HepG2 (cell line): Measurements from ENCODE around the gene NFE2L1. TPM values are rescaled to one million over a fixed set of nuclear protein-coding genes. Genes with fewer than 3 reads are reported as not detected.
A peak's percentile ranks its signal among the peaks of the same experiment; 100 is the strongest.

ENCODE experiments used
- ETV6 ChIP-seq: sonication (generic); formaldehyde crosslinking; conservative IDR thresholded peaks from 2 replicates; pipeline ENCODE4 v1.4.0; 2020; ENCODE audit warnings: missing genetic modification reagents
- EZH2 ChIP-seq: conservative IDR thresholded peaks from 2 replicates; pipeline ENCODE4 v1.6.1; 2012; ENCODE audit warnings: mild to moderate bottlenecking, low read depth, low read length, moderate library complexity
- MYNN ChIP-seq: sonication (generic); formaldehyde crosslinking; IDR thresholded peaks from 2 replicates; pipeline ENCODE4 v1.4.0; 2020; ENCODE audit warnings: mild to moderate bottlenecking, low read depth, missing genetic modification reagents
- NONO ChIP-seq, 2 experiments: fragments of 450-650 bp in 1 of 2; sonication (generic) in 1 of 2; formaldehyde crosslinking in 1 of 2; IDR thresholded peaks in 1 of 2; conservative IDR thresholded peaks in 1 of 2; 2 replicates each; pipeline versions ENCODE4 v1.6.1 to v1.8.0; 2017 to 2022; ENCODE audit warnings: mild to moderate bottlenecking in 1 of 2, missing genetic modification reagents in 1 of 2, moderate library complexity in 1 of 2
- POLR2AphosphoS2 ChIP-seq: IDR thresholded peaks from 2 replicates; pipeline ENCODE4 v1.6.1; 2011; ENCODE audit warnings: low read depth, low read length, improper control_type of control experiment
- SP2 ChIP-seq: sonication (generic); formaldehyde crosslinking; IDR thresholded peaks from 2 replicates; pipeline ENCODE4 v1.5.1; 2020; ENCODE audit warnings: mild to moderate bottlenecking, missing genetic modification reagents
- TERF1 ChIP-seq: sonication (generic); formaldehyde crosslinking; IDR thresholded peaks from 2 replicates; pipeline ENCODE4 v1.8.0; 2022; ENCODE audit warnings: mild to moderate bottlenecking, missing genetic modification reagents, moderate library complexity
- UBTF ChIP-seq: sonication (generic); formaldehyde crosslinking; IDR thresholded peaks from 2 replicates; pipeline ENCODE4 v1.4.0; 2020; ENCODE audit warnings: mild to moderate bottlenecking, missing genetic modification reagents
- ZMYM3 ChIP-seq: sonication (generic); formaldehyde crosslinking; IDR thresholded peaks from 2 replicates; pipeline ENCODE4 v1.5.1; 2020; ENCODE audit warnings: mild to moderate bottlenecking, missing genetic modification reagents
- ZNF256 ChIP-seq: sonication (generic); formaldehyde crosslinking; conservative IDR thresholded peaks from 2 replicates; pipeline ENCODE4 v1.4.0; 2020; ENCODE audit warnings: missing genetic modification reagents
- ZNF282 ChIP-seq: fragments of 450-650 bp; IDR thresholded peaks from 2 replicates; pipeline ENCODE4 v1.6.1; 2018; ENCODE audit not compliant: partially characterized antibody
- ZNF546 ChIP-seq: sonication (generic); formaldehyde crosslinking; conservative IDR thresholded peaks from 2 replicates; pipeline ENCODE4 v1.8.1; 2023; ENCODE audit warnings: mild to moderate bottlenecking, missing genetic modification reagents
- ZNF589 ChIP-seq: sonication (generic); formaldehyde crosslinking; conservative IDR thresholded peaks from 2 replicates; pipeline ENCODE4 v1.8.0; 2022; ENCODE audit warnings: mild to moderate bottlenecking, moderate library complexity, missing genetic modification reagents
- ZNF609 ChIP-seq: sonication (generic); formaldehyde crosslinking; IDR thresholded peaks from 2 replicates; pipeline ENCODE4 v1.4.0; 2020; ENCODE audit warnings: mild to moderate bottlenecking, missing genetic modification reagents, borderline replicate concordance
- ZNF776 ChIP-seq: sonication (generic); formaldehyde crosslinking; IDR thresholded peaks from 2 replicates; pipeline ENCODE4 v1.4.0; 2020; ENCODE audit warnings: mild to moderate bottlenecking, missing genetic modification reagents
- ZNF780A ChIP-seq: sonication (generic); formaldehyde crosslinking; IDR thresholded peaks from 2 replicates; pipeline ENCODE4 v1.8.0; 2022; ENCODE audit warnings: mild to moderate bottlenecking, missing genetic modification reagents, moderate library complexity
- polyA plus RNA-seq, 8 experiments: library from polyadenylated mRNA; depleted of rRNA in 3 of 8; stranded (reverse) in 7 of 8; unstranded in 1 of 8; fragments of >200 nt; fragmentation: Illumina TruSeq in 4 of 8; extraction: Trizol in 4 of 8; gene quantifications; 2 replicates each; pipeline versions ENCODE4 v1.2.1 to v1.2.3, GENCODE V29; 2011 to 2016; ENCODE audit warnings: low read depth in 4 of 8, missing spikeins in 1 of 8, mixed read lengths in 1 of 8; ENCODE audit not compliant: insufficient read depth in 1 of 8
- total RNA-seq, 5 experiments: library from RNA; depleted of rRNA; stranded (reverse); fragments of >200 nt; fragmentation: Illumina TruSeq; extraction: Trizol; gene quantifications; 2 replicates each; pipeline ENCODE4 v1.2.3, GENCODE V29; 2016; ENCODE audit warnings: low read depth in 1 of 5

The NFE2L1 gene
- total and polyA plus RNA-seq, 2 of the 13 experiments (the other 11 are each of a cell fraction or from before 2014, with no cell fraction given): 67.0 to 234 TPM

GRCh38 chr17:48024149-48025039 is 23.8 kb upstream of the NFE2L1 start (continued):
- TF ChIP-seq POLR2AphosphoS2 (no peak), NONO (IDR thresholded peaks at IDR 0.05) (no peak), NONO (CRISPR knock-in tag; conservative IDR thresholded peaks at IDR 0.05) (peak; percentile 45; the same call in 1 of the 2 replicates), ZNF546 (CRISPR knock-in tag) (no peak), ZNF609 (CRISPR knock-in tag) (no peak), ETV6 (CRISPR knock-in tag) (no peak), ZNF589 (CRISPR knock-in tag) (0 out of 2 replicates have a peak, but pooled peaks have one; percentile 33), ZNF282 (no peak), SP2 (no peak; the same call in 1 of the 2 replicates), ZNF780A (no peak; the same call in 1 of the 2 replicates), ZMYM3 (CRISPR knock-in tag) (peak; percentile 95), EZH2 (peak; percentile 80; the same call in 1 of the 2 replicates), MYNN (CRISPR knock-in tag) (no peak), UBTF (CRISPR knock-in tag) (peak; percentile 9; the same call in 1 of the 2 replicates), ZNF256 (no peak), TERF1 (no peak), ZNF776 (CRISPR knock-in tag) (0 out of 2 replicates have a peak, but pooled peaks have one; percentile 85)
